ENCODE measurements around the gene CHD5. TPM values are rescaled to one million over a fixed set of nuclear protein-coding genes. Genes with fewer than 3 reads are reported as not detected.
A peak's percentile ranks its signal among the peaks of the same experiment; 100 is the strongest.

CHD5 gene
- total and polyA plus RNA-seq, 7 experiments from 2014 or later: 0.14 to 2.8 (median 0.37) TPM; not detected in 2

DNA sequence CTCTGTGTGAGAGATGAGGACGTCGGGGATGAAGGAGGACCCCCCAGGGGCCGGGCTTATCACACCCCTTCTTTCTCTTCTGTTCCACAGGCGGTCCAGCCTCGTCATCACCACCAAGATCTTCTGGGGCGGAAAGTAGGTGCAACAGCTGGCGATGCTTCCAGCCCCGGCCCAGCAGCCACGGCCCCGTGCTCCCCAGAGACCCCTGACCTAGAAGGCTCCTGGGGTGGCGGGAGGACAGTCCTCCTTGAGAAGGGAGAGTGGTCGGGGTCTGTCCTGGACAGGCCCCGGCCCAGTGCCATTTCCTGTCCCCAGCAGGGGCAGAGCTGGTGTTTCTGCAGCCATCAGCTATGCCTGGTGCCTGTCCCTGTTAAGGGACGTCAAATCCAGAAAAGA lies 92.7 kb downstream of the CHD5 start:
- POLR2A ChIA-PET: no interaction called here
- H3K27ac Mint-ChIP-seq: no peak overlapping the region
- no peaks in the 10 kb centered on the region for H3K27me3 Mint-ChIP-seq
- no peaks in the 10 kb centered on the region for H3K9me3 ChIP-seq (ENCODE audit: control insufficient read depth in 2 of 3, low read length in 3 of 3)
- no peaks in the 10 kb centered on the region for H3K27me3 ChIP-seq (ENCODE audit: control insufficient read depth in 2 of 2, insufficient read depth in 2 of 2, low read length in 2 of 2)
- intact Hi-C loops (cut with micrococcal nuclease): no loop called here
- no peak overlapping the region for H3K4me3 ChIP-seq (ENCODE audit: low read length)
- no peaks in the 10 kb centered on the region for H3K9me3 Mint-ChIP-seq
- peaks cover 0 to 85% (median under 1%) of the 10 kb centered on the region in 3 experiments for H3K36me3 ChIP-seq (ENCODE audit: control insufficient read depth in 2 of 3, insufficient read depth in 3 of 3, low read length in 3 of 3)
- H3K4me1 Mint-ChIP-seq: peaks cover 0 to 2% (median 0%) of the 10 kb centered on the region in 7 donors
- H3K4me3 Mint-ChIP-seq: no peak overlapping the region
- peaks cover 0 to 15% (median 4%) of the 10 kb centered on the region in 5 donors for H3K36me3 Mint-ChIP-seq
- ATAC-seq (no peak), DNase-seq (no peak)
- no peak overlapping the region for H3K27ac ChIP-seq (ENCODE audit: low read depth, low read length)
- H3K4me1 ChIP-seq (ENCODE audit: control insufficient read depth in 2 of 2, insufficient read depth in 2 of 2, low read length in 2 of 2): no peaks in the 10 kb centered on the region
- CTCF ChIA-PET: no interaction called here

DNA sequence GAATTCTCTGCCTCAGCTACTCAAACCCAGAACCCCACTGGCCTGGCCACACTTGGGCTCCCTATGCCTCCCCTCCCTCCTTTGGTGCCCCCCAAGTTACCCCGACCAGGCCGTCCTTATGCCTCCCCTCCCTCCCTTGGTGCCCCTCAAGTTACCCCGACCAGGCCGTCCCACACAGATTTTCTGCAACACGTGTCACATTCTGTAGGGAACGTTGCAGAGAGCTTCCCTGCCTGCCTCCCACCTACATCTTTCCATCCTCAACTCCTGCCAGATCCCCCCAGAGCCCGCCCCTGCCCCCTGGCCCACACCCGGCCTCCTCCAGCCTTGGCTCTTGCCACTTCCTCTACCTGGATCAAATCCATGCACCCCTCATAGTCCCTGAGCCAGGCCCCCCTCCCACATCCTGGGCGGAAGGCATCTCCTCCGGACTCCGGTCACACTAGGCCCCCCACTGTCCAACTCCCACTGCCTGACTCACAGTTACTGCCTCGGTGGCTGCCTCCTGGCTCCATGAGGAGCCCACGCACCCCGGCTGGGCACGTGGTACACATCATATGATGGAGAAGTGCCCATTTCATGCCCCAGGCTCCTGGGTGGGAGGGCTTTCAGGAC lies 93.3 kb downstream of the CHD5 start:
- POLR2A ChIA-PET: no interaction called here
- CTCF ChIA-PET: no interaction called here
- Mint-ChIP-seq H3K4me1 (peaks cover 0 to 2% (median 0%) of the 10 kb centered on the region in 7 donors), H3K4me3 (no peak overlapping the region), H3K9me3 (no peaks in the 10 kb centered on the region), H3K36me3 (peaks cover 0 to 20% (median 4%) of the 10 kb centered on the region in 5 donors), H3K27ac (peak overlapping the region in 1 of 9 donors; percentile 22), H3K27me3 (no peaks in the 10 kb centered on the region)
- peaks cover 0 to 85% (median 0%) of the 10 kb centered on the region in 3 experiments for H3K36me3 ChIP-seq (ENCODE audit: control insufficient read depth in 2 of 3, insufficient read depth in 3 of 3, low read length in 3 of 3)
- DNase-seq: no peak
- no peak overlapping the region for H3K4me3 ChIP-seq (ENCODE audit: low read length)
- ATAC-seq: no peak
- no peaks in the 10 kb centered on the region for H3K27me3 ChIP-seq (ENCODE audit: control insufficient read depth in 2 of 2, insufficient read depth in 2 of 2, low read length in 2 of 2)
- no peaks in the 10 kb centered on the region for H3K4me1 ChIP-seq (ENCODE audit: control insufficient read depth in 2 of 2, insufficient read depth in 2 of 2, low read length in 2 of 2)
- intact Hi-C loops (cut with micrococcal nuclease): no loop called here
- H3K9me3 ChIP-seq (ENCODE audit: control insufficient read depth in 2 of 3, low read length in 3 of 3): no peaks in the 10 kb centered on the region
- no peak overlapping the region for H3K27ac ChIP-seq (ENCODE audit: low read depth, low read length)

- no peak overlapping the region for H3K27ac ChIP-seq (ENCODE audit: low read depth, low read length)
- no peak overlapping the region for H3K4me3 ChIP-seq (ENCODE audit: low read length)
- peak overlapping the region in 1 of 9 donors; percentile 39 for H3K27ac Mint-ChIP-seq
- H3K4me1 Mint-ChIP-seq: peaks cover 0 to 2% (median 0%) of the 10 kb centered on the region in 7 donors
- H3K9me3 Mint-ChIP-seq: no peaks in the 10 kb centered on the region
- no peaks in the 10 kb centered on the region for H3K27me3 ChIP-seq (ENCODE audit: control insufficient read depth in 2 of 2, insufficient read depth in 2 of 2, low read length in 2 of 2)
- no peaks in the 10 kb centered on the region for H3K9me3 ChIP-seq (ENCODE audit: control insufficient read depth in 2 of 3, low read length in 3 of 3)
- H3K36me3 ChIP-seq (ENCODE audit: control insufficient read depth in 2 of 3, insufficient read depth in 3 of 3, low read length in 3 of 3): peaks cover 0 to 85% (median 5%) of the 10 kb centered on the region in 3 experiments
- no peaks in the 10 kb centered on the region for H3K27me3 Mint-ChIP-seq
- intact Hi-C loops (cut with micrococcal nuclease): no loop called here
- ATAC-seq (no peak), DNase-seq (no peak)
- ChIA-PET POLR2A (no interaction called here), CTCF (interaction anchor here (0.6 kb wide), 1 partner anchor 10 kb away, joined by 3 read pairs; no protein-coding TSS in a partner anchor)
- no peak overlapping the region for H3K4me3 Mint-ChIP-seq
- H3K4me1 ChIP-seq (ENCODE audit: control insufficient read depth in 2 of 2, insufficient read depth in 2 of 2, low read length in 2 of 2): no peaks in the 10 kb centered on the region
- peaks cover 0 to 25% (median 8%) of the 10 kb centered on the region in 5 donors for H3K36me3 Mint-ChIP-seq
Observed at GRCh38 chr1:6086358-6086757, 93.8 kb downstream of the CHD5 start.

GRCh38 chr1:6085666-6086065 lies 94.5 kb downstream of the CHD5 start:
- Mint-ChIP-seq H3K4me1 (peaks cover 0 to 2% (median 0%) of the 10 kb centered on the region in 7 donors), H3K9me3 (no peaks in the 10 kb centered on the region), H3K27ac (no peak overlapping the region), H3K27me3 (no peaks in the 10 kb centered on the region), H3K36me3 (peaks cover 0 to 25% (median 7%) of the 10 kb centered on the region in 5 donors), H3K4me3 (no peak overlapping the region)
- Histone ChIP-seq H3K4me1 (ENCODE audit: control insufficient read depth in 2 of 2, insufficient read depth in 2 of 2, low read length in 2 of 2) (no peaks in the 10 kb centered on the region), H3K27ac (ENCODE audit: low read depth, low read length) (no peak overlapping the region), H3K27me3 (ENCODE audit: control insufficient read depth in 2 of 2, insufficient read depth in 2 of 2, low read length in 2 of 2) (no peaks in the 10 kb centered on the region), H3K36me3 (ENCODE audit: control insufficient read depth in 2 of 3, insufficient read depth in 3 of 3, low read length in 3 of 3) (peaks cover 0 to 86% (median 10%) of the 10 kb centered on the region in 3 experiments), H3K9me3 (ENCODE audit: control insufficient read depth in 2 of 3, low read length in 3 of 3) (no peaks in the 10 kb centered on the region), H3K4me3 (ENCODE audit: low read length) (no peak overlapping the region)
- DNase-seq (no peak), ATAC-seq (no peak)
- CTCF ChIA-PET: interaction anchor here (0.6 kb wide), 1 partner anchor 9 kb away, joined by 3 read pairs; no protein-coding TSS in a partner anchor
- intact Hi-C loops (cut with micrococcal nuclease): no loop called here
- POLR2A ChIA-PET: no interaction called here

- peaks cover 0 to 26% (median 7%) of the 10 kb centered on the region in 5 donors for H3K36me3 Mint-ChIP-seq
- no peak for DNase-seq
- POLR2A ChIA-PET: no interaction called here
Observed at GRCh38 chr1:6084781-6085495, 95.2 kb downstream of the CHD5 start.

GRCh38 chr1:6083801-6084446 lies 96.2 kb downstream of the CHD5 start:
- POLR2A ChIA-PET: no interaction called here
- peaks cover 0 to 4% (median 0%) of the 10 kb centered on the region in 7 donors for H3K4me1 Mint-ChIP-seq
- CTCF ChIA-PET: interaction anchor here (0.7 kb wide), 1 partner anchor 15 kb away, joined by 3 read pairs; no protein-coding TSS in a partner anchor
- no peak for ATAC-seq
- Histone ChIP-seq H3K27ac (ENCODE audit: low read depth, low read length) (no peak overlapping the region), H3K4me1 (ENCODE audit: control insufficient read depth in 2 of 2, insufficient read depth in 2 of 2, low read length in 2 of 2) (no peaks in the 10 kb centered on the region), H3K27me3 (ENCODE audit: control insufficient read depth in 2 of 2, insufficient read depth in 2 of 2, low read length in 2 of 2) (no peaks in the 10 kb centered on the region), H3K9me3 (ENCODE audit: control insufficient read depth in 2 of 3, low read length in 3 of 3) (no peaks in the 10 kb centered on the region), H3K36me3 (ENCODE audit: control insufficient read depth in 2 of 3, insufficient read depth in 3 of 3, low read length in 3 of 3) (peaks cover 0 to 87% (median 10%) of the 10 kb centered on the region in 3 experiments), H3K4me3 (ENCODE audit: low read length) (no peak overlapping the region)
- no peaks in the 10 kb centered on the region for H3K27me3 Mint-ChIP-seq
- H3K4me3 Mint-ChIP-seq: no peak overlapping the region
- no peak for DNase-seq
- intact Hi-C loops (cut with micrococcal nuclease): no loop called here
- peak overlapping the region in 2 of 9 donors; percentile 79 to 82 for H3K27ac Mint-ChIP-seq
- H3K9me3 Mint-ChIP-seq: no peaks in the 10 kb centered on the region
- peaks cover 0 to 30% (median 4%) of the 10 kb centered on the region in 5 donors for H3K36me3 Mint-ChIP-seq

More at GRCh38 chr1:6084781-6085495, 95.2 kb downstream of the CHD5 start:
- Histone ChIP-seq H3K27me3 (ENCODE audit: control insufficient read depth in 2 of 2, insufficient read depth in 2 of 2, low read length in 2 of 2) (no peaks in the 10 kb centered on the region), H3K9me3 (ENCODE audit: control insufficient read depth in 2 of 3, low read length in 3 of 3) (no peaks in the 10 kb centered on the region), H3K4me3 (ENCODE audit: low read length) (no peak overlapping the region), H3K36me3 (ENCODE audit: control insufficient read depth in 2 of 3, insufficient read depth in 3 of 3, low read length in 3 of 3) (peaks cover 0 to 86% (median 10%) of the 10 kb centered on the region in 3 experiments), H3K27ac (ENCODE audit: low read depth, low read length) (no peak overlapping the region), H3K4me1 (ENCODE audit: control insufficient read depth in 2 of 2, insufficient read depth in 2 of 2, low read length in 2 of 2) (no peaks in the 10 kb centered on the region)
- Mint-ChIP-seq H3K27ac (peak overlapping the region in 1 of 9 donors; percentile 40), H3K4me3 (no peak overlapping the region), H3K27me3 (no peaks in the 10 kb centered on the region), H3K4me1 (peaks cover 0 to 4% (median 0%) of the 10 kb centered on the region in 7 donors), H3K9me3 (no peaks in the 10 kb centered on the region)
- no peak for ATAC-seq
- intact Hi-C loops (cut with micrococcal nuclease): no loop called here
- CTCF ChIA-PET: no interaction called here
